K562 (cell line): ENCODE measurements around the gene PRCD. TPM values are rescaled to one million over a fixed set of nuclear protein-coding genes. Genes with fewer than 3 reads are reported as not detected.
A peak's percentile ranks its signal among the peaks of the same experiment; 100 is the strongest.

Experiments used
- ARID1B ChIP-seq: fragments of 450-650 bp; IDR thresholded peaks from 2 replicates; pipeline ENCODE4 v1.6.1; 2016; ENCODE audit warnings: antibody characterized with exemption, mild to moderate bottlenecking, inconsistent platforms
- CBFA2T2 ChIP-seq: fragments of 450-650 bp; conservative IDR thresholded peaks from 2 replicates; pipeline ENCODE4 v1.6.1; 2017; ENCODE audit warnings: mild to moderate bottlenecking
- CBFA2T3 ChIP-seq: fragments of 450-650 bp; IDR thresholded peaks from 2 replicates; pipeline ENCODE4 v1.6.1; 2017
- CXXC5 ChIP-seq: fragments of 250-450 bp; sonication (Bioruptor Pico); IDR thresholded peaks from 2 replicates; pipeline ENCODE4 v1.8.0; 2022; ENCODE audit warnings: inconsistent platforms, mild to moderate bottlenecking, moderate library complexity
- EZH2 ChIP-seq: IDR thresholded peaks from 2 replicates; pipeline ENCODE4 v1.6.1; 2012; ENCODE audit warnings: low read depth, mild to moderate bottlenecking, inconsistent platforms, low read length, borderline replicate concordance
- HDAC2 ChIP-seq: fragments of 450-650 bp; IDR thresholded peaks from 2 replicates; pipeline ENCODE4 v1.6.1; 2016; ENCODE audit warnings: mild to moderate bottlenecking
- IRF2 ChIP-seq: sonication (generic); formaldehyde crosslinking; IDR thresholded peaks from 2 replicates; pipeline ENCODE4 v1.8.1; 2022; ENCODE audit warnings: mild to moderate bottlenecking, missing genetic modification reagents
- MECOM ChIP-seq: fragments of 250-450 bp; sonication (Bioruptor Pico); IDR thresholded peaks from 2 replicates; pipeline ENCODE4 v1.8.0; 2022; ENCODE audit warnings: inconsistent platforms
- MTA2 ChIP-seq: fragments of 450-650 bp; IDR thresholded peaks from 2 replicates; pipeline ENCODE4 v1.6.1; 2016; ENCODE audit warnings: low read depth
- NFATC3 ChIP-seq: fragments of 450-650 bp; IDR thresholded peaks from 2 replicates; pipeline ENCODE4 v1.6.1; 2017; ENCODE audit warnings: mild to moderate bottlenecking
- PHF8 ChIP-seq: fragments of 200-600 bp; sonication (generic); IDR thresholded peaks from 2 replicates; pipeline ENCODE4 v1.6.1; 2012; ENCODE audit warnings: mixed run types, mild to moderate bottlenecking, inconsistent platforms, low read length, moderate library complexity, borderline replicate concordance
- POLR2H ChIP-seq: IDR thresholded peaks from 2 replicates; pipeline ENCODE4 v1.6.1; 2016; ENCODE audit warnings: missing genetic modification characterization, low read depth, mild to moderate bottlenecking, control low read depth, missing compliant biosample characterization, moderate library complexity
- RBBP5 ChIP-seq: fragments of 200-600 bp; sonication (generic); IDR thresholded peaks from 2 replicates; pipeline ENCODE4 v1.6.1; 2012; ENCODE audit warnings: borderline replicate concordance, mild to moderate bottlenecking, low read length, control low read depth, inconsistent platforms; ENCODE audit not compliant: insufficient read depth, poor library complexity, severe bottlenecking
- SMARCA4 ChIP-seq: fragments of 450-650 bp; IDR thresholded peaks from 2 replicates; pipeline ENCODE4 v1.6.1; 2016
- YY1 ChIP-seq, 3 experiments: IDR thresholded peaks; 2 replicates each; pipeline ENCODE4 v1.6.1; 2011; ENCODE audit warnings: low read length in 2 of 3, mild to moderate bottlenecking in 2 of 3, moderate library complexity in 2 of 3, borderline replicate concordance in 1 of 3, control low read depth in 1 of 3, low read depth in 1 of 3; ENCODE audit not compliant: insufficient read depth in 3 of 3, insufficient replicate concordance in 2 of 3, control insufficient read depth in 1 of 3, insufficient read length in 1 of 3; ENCODE audit errors: extremely low read depth in 1 of 3
- ZBTB1 ChIP-seq: sonication (generic); formaldehyde crosslinking; IDR thresholded peaks from 2 replicates; pipeline ENCODE4 v1.8.1; 2023; ENCODE audit warnings: missing genetic modification reagents, low read depth, mild to moderate bottlenecking, borderline replicate concordance
- ZBTB7A ChIP-seq: IDR thresholded peaks from 2 replicates; pipeline ENCODE4 v1.6.1; 2011; ENCODE audit warnings: low read depth, mild to moderate bottlenecking, low read length, moderate library complexity, borderline replicate concordance; ENCODE audit not compliant: control insufficient read depth
- polyA plus RNA-seq, 8 experiments: library from polyadenylated mRNA; depleted of rRNA in 4 of 8; stranded (reverse) in 5 of 8; unstranded in 3 of 8; fragments of >200 nt; fragmentation: Nextera tagmentation in 2 of 8; fragmentation: Illumina TruSeq in 1 of 8; extraction: Ambion mirVana in 2 of 8; extraction: Trizol in 1 of 8; gene quantifications; 2 replicates each; pipeline versions ENCODE4 v1.2.1 to v1.2.3, GENCODE V29; 2011 to 2014; ENCODE audit warnings: inconsistent platforms in 1 of 8, missing spikeins in 1 of 8
- total RNA-seq, 7 experiments: library from RNA; depleted of rRNA in 6 of 7; stranded (reverse); fragments of >200 nt in 6 of 7; fragmentation: Illumina TruSeq in 2 of 7; extraction: Trizol in 2 of 7; gene quantifications; 2 replicates each; pipeline versions ENCODE4 v1.2.1 to v1.2.3, GENCODE V29; 2011 to 2021; ENCODE audit warnings: low replicate concordance in 1 of 7
- TF ChIP-seq, protein P1 (sequence below): IDR thresholded peaks from 3 replicates; pipeline ENCODE4 v1.6.1; 2011; ENCODE audit warnings: borderline replicate concordance, mild to moderate bottlenecking, moderate library complexity; ENCODE audit not compliant: insufficient read length; ENCODE audit errors: extremely low read depth
- TF ChIP-seq, protein P2 (sequence below), 2 experiments: fragments of 450-650 bp; conservative IDR thresholded peaks; 2 replicates each; pipeline ENCODE4 v1.6.1; 2017; ENCODE audit warnings: mild to moderate bottlenecking in 2 of 2, moderate library complexity in 2 of 2
- TF ChIP-seq, protein P3 (sequence below): fragments of 200-800 bp; sonication (Bioruptor generic); IDR thresholded peaks from 2 replicates; pipeline ENCODE4 v1.6.1; 2017; ENCODE audit warnings: missing genetic modification characterization, missing compliant biosample characterization

PRCD gene
- total and polyA plus RNA-seq, 9 of the 15 experiments (the other 6 are each of a cell fraction or from before 2014, with no cell fraction given) = 0.20 to 0.25 (median 0.21) TPM; not detected in 6

DNA sequence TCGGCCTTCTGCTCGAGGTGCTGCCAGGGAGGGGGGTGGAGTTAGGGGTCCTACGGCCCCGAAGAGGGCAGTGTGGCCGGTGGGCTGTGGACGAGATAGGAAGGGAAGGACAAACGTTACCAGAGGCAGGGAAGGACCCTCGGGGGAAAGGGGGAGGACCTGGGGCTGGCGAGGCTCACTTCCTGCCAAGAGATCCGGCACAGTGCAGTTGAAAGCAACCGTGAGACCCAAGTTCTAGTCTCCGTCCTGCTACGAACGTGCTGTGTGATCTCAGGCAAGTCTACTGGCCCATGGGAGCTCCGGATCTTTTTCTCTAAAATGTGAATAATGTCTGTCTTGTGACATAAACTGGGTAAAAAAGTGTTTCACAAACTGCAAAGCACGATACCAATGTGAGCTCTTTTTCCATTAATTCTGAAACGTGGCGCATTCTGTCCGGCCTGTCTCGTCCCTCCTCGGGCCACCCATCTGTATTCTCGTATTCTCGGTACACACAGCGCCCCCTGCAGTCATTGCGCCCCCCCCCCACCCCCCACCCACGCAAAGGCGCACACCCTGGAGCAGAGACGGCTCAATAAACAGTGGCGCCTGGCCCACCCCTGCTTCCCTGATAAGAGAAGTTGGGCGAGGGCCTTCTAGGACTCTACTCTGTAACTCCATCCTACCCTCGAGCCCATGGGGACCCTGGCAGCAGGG is 11.2 kb upstream of the PRCD start (continued):
- TF ChIP-seq, protein P1, sequence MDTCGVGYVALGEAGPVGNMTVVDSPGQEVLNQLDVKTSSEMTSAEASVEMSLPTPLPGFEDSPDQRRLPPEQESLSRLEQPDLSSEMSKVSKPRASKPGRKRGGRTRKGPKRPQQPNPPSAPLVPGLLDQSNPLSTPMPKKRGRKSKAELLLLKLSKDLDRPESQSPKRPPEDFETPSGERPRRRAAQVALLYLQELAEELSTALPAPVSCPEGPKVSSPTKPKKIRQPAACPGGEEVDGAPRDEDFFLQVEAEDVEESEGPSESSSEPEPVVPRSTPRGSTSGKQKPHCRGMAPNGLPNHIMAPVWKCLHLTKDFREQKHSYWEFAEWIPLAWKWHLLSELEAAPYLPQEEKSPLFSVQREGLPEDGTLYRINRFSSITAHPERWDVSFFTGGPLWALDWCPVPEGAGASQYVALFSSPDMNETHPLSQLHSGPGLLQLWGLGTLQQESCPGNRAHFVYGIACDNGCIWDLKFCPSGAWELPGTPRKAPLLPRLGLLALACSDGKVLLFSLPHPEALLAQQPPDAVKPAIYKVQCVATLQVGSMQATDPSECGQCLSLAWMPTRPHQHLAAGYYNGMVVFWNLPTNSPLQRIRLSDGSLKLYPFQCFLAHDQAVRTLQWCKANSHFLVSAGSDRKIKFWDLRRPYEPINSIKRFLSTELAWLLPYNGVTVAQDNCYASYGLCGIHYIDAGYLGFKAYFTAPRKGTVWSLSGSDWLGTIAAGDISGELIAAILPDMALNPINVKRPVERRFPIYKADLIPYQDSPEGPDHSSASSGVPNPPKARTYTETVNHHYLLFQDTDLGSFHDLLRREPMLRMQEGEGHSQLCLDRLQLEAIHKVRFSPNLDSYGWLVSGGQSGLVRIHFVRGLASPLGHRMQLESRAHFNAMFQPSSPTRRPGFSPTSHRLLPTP = peak; percentile 34
- peak; percentile 12; the same call in 1 of the 2 replicates for TF ChIP-seq MTA2
- no peak for TF ChIP-seq ZBTB1 (CRISPR knock-in tag)
- TF ChIP-seq RBBP5 = peak; percentile 18
- 0 out of 2 replicates have a peak, but pooled peaks have one; percentile 31 for TF ChIP-seq NFATC3
- TF ChIP-seq, protein P2, sequence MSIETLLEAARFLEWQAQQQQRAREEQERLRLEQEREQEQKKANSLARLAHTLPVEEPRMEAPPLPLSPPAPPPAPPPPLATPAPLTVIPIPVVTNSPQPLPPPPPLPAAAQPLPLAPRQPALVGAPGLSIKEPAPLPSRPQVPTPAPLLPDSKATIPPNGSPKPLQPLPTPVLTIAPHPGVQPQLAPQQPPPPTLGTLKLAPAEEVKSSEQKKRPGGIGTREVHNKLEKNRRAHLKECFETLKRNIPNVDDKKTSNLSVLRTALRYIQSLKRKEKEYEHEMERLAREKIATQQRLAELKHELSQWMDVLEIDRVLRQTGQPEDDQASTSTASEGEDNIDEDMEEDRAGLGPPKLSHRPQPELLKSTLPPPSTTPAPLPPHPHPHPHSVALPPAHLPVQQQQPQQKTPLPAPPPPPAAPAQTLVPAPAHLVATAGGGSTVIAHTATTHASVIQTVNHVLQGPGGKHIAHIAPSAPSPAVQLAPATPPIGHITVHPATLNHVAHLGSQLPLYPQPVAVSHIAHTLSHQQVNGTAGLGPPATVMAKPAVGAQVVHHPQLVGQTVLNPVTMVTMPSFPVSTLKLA (conservative IDR thresholded peaks at IDR 0.05) = peak in 1 of 2 experiments; percentile 35; a peak in 2 of 4 replicates
- peak in 1 of 3 experiments; percentile 33 for TF ChIP-seq YY1 (IDR thresholded peaks at IDR 0.05; ENCODE audit: borderline replicate concordance in 1 of 3, control insufficient read depth in 1 of 3, extremely low read depth in 1 of 3, insufficient read depth in 3 of 3, insufficient read length in 1 of 3, insufficient replicate concordance in 2 of 3, low read depth in 1 of 3, low read length in 2 of 3)
- no peak for TF ChIP-seq IRF2
- peak; percentile 24; the same call in 1 of the 2 replicates for TF ChIP-seq SMARCA4
- TF ChIP-seq POLR2H (tag) = no peak
- TF ChIP-seq CXXC5 = 0 out of 2 replicates have a peak, but pooled peaks have one; percentile 13
- TF ChIP-seq ARID1B = 0 out of 2 replicates have a peak, but pooled peaks have one; percentile 39
- TF ChIP-seq EZH2 = no peak
- TF ChIP-seq CBFA2T2 = 0 out of 2 replicates have a peak, but pooled peaks have one; percentile 4
- peak; percentile 23; the same call in 1 of the 2 replicates for TF ChIP-seq HDAC2
- TF ChIP-seq ZBTB7A = peak; percentile 77
- peak; percentile 50; the same call in 1 of the 2 replicates for TF ChIP-seq CBFA2T3
- peak; percentile 33; the same call in 1 of the 2 replicates for TF ChIP-seq PHF8
- TF ChIP-seq, protein P3, sequence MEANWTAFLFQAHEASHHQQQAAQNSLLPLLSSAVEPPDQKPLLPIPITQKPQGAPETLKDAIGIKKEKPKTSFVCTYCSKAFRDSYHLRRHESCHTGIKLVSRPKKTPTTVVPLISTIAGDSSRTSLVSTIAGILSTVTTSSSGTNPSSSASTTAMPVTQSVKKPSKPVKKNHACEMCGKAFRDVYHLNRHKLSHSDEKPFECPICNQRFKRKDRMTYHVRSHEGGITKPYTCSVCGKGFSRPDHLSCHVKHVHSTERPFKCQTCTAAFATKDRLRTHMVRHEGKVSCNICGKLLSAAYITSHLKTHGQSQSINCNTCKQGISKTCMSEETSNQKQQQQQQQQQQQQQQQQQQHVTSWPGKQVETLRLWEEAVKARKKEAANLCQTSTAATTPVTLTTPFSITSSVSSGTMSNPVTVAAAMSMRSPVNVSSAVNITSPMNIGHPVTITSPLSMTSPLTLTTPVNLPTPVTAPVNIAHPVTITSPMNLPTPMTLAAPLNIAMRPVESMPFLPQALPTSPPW (CRISPR knock-in tag) = peak; percentile 85
- TF ChIP-seq MECOM (CRISPR knock-in tag) = 0 out of 2 replicates have a peak, but pooled peaks have one; percentile 25
